Stimulated activated naive CD8-positive, alpha-beta T cell treated with anti-CD3 and anti-CD28 coated beads, Interleukin-15, Interleukin-2, amounts not matched to agents 100 U/mL and 50 U/mL, for 24 hours (primary cell): ENCODE data around the gene ADPRHL1.
"Not testable (repeated sequence)": the region's sequence is repeated elsewhere in the genome, so short reads cannot be mapped to it uniquely, and the experiment has no call there.

ENCODE experiments used
- ATAC-seq: fragments of 150-1000 bp; cut with Tn5 transposase; one replicate; pipeline ENCODE4 v1.10.0; 2021
- DNase-seq: peaks from one replicate; pipeline ENCODE4 v3.0.0; 2021

The ADPRHL1 gene

GRCh38 chr13:113369189-113369588, 84.1 kb downstream of the ADPRHL1 start:
- ATAC-seq (no peak), DNase-seq (no peak)

GRCh38 chr13:113368353-113368752, 84.9 kb downstream of the ADPRHL1 start:
- not testable (repeated sequence) for DNase-seq, ATAC-seq

GRCh38 chr13:113367771-113368170, 85.5 kb downstream of the ADPRHL1 start:
- DNase-seq (no peak), ATAC-seq (no peak)

GRCh38 chr13:113367020-113367560, 86.2 kb downstream of the ADPRHL1 start:
- no peak for DNase-seq
- ATAC-seq, result no peak

- no peak for DNase-seq
- no peak for ATAC-seq
Observed at GRCh38 chr13:113365971-113366588, 87.2 kb downstream of the ADPRHL1 start.

GRCh38 chr13:113365583-113365970, 87.7 kb downstream of the ADPRHL1 start:
- ATAC-seq (no peak), DNase-seq (no peak)

- DNase-seq, result no peak
Observed at GRCh38 chr13:113364901-113365582, 88.2 kb downstream of the ADPRHL1 start.

GRCh38 chr13:113364311-113364889, 88.9 kb downstream of the ADPRHL1 start:
- ATAC-seq (no peak), DNase-seq (no peak)

More at GRCh38 chr13:113364901-113365582, 88.2 kb downstream of the ADPRHL1 start:
- no peak for ATAC-seq

- ATAC-seq, result no peak
- DNase-seq, result no peak
Observed at GRCh38 chr13:113361406-113361805, 91.9 kb downstream of the ADPRHL1 start.

- no peak for ATAC-seq
Observed at GRCh38 chr13:113360446-113360845, 92.8 kb downstream of the ADPRHL1 start.

GRCh38 chr13:113359571-113359970, 93.7 kb downstream of the ADPRHL1 start:
- no peak for ATAC-seq

More at GRCh38 chr13:113360446-113360845, 92.8 kb downstream of the ADPRHL1 start:
- DNase-seq, result no peak

GRCh38 chr13:113358653-113359190, 94.6 kb downstream of the ADPRHL1 start:
- ATAC-seq, result no peak
- no peak for DNase-seq

More at GRCh38 chr13:113359571-113359970, 93.7 kb downstream of the ADPRHL1 start:
- no peak for DNase-seq

- no peak for DNase-seq
Observed at GRCh38 chr13:113357529-113357928, 95.8 kb downstream of the ADPRHL1 start.

GRCh38 chr13:113356596-113356995, 96.7 kb downstream of the ADPRHL1 start:
- DNase-seq (no peak), ATAC-seq (no peak)

More at GRCh38 chr13:113357529-113357928, 95.8 kb downstream of the ADPRHL1 start:
- ATAC-seq, result no peak

GRCh38 chr13:113355621-113356020, 97.7 kb downstream of the ADPRHL1 start:
- DNase-seq (no peak), ATAC-seq (no peak)

GRCh38 chr13:113354831-113355610, 98.3 kb downstream of the ADPRHL1 start:
- ATAC-seq (no peak), DNase-seq (no peak)

- ATAC-seq, result no peak
- DNase-seq, result no peak
Observed at GRCh38 chr13:113353254-113353653, 100.0 kb downstream of the ADPRHL1 start.

- ATAC-seq (no peak), DNase-seq (no peak)
Observed at GRCh38 chr13:113351514-113352026, 101.7 kb downstream of the ADPRHL1 start.

GRCh38 chr13:113350938-113351335, 102.4 kb downstream of the ADPRHL1 start:
- no peak for ATAC-seq
- no peak for DNase-seq

GRCh38 chr13:113350065-113350937, 103.0 kb downstream of the ADPRHL1 start:
- DNase-seq (no peak), ATAC-seq (peak; percentile 23)
